HG03097 (cell line): Measurements from ENCODE around the gene PCBD1.
"Not testable (repeated sequence)": the region's sequence is repeated elsewhere in the genome, so short reads cannot be mapped to it uniquely, and the experiment has no call there.

ENCODE experiments used
- ATAC-seq: cut with Tn5 transposase; IDR thresholded peaks from one replicate; pipeline ENCODE4 v1.9.1; 2021; ENCODE audit not compliant: unreplicated experiment, low FRiP score

Gene PCBD1

GRCh38 chr10:70887804-70888800, at the start of gene PCBD1:
PCBD1 (minus strand) TSS chr10:70888565; CDS start chr10:70888533, 32 bp downstream.
- peak; percentile 66 for ATAC-seq

GRCh38 chr10:70937661-70938060, 49.3 kb upstream of the PCBD1 start:
- ATAC-seq = no peak

- ATAC-seq = no peak
Measured at GRCh38 chr10:70936111-70936510, 47.7 kb upstream of the PCBD1 start.

GRCh38 chr10:70935631-70936030, 47.3 kb upstream of the PCBD1 start:
- no peak for ATAC-seq

- ATAC-seq = no peak
Measured at GRCh38 chr10:70935125-70935625, 46.8 kb upstream of the PCBD1 start.

- ATAC-seq = no peak
Measured at GRCh38 chr10:70934701-70935100, 46.3 kb upstream of the PCBD1 start.

- no peak for ATAC-seq
Measured at GRCh38 chr10:70932392-70933196, 44.2 kb upstream of the PCBD1 start.

GRCh38 chr10:70931168-70931815, 42.9 kb upstream of the PCBD1 start:
- ATAC-seq = no peak

- ATAC-seq = no peak
Measured at GRCh38 chr10:70930263-70931000, 42.1 kb upstream of the PCBD1 start.

GRCh38 chr10:70928140-70928539, 39.8 kb upstream of the PCBD1 start:
- ATAC-seq = no peak

- ATAC-seq = no peak
Measured at GRCh38 chr10:70927189-70927943, 39.0 kb upstream of the PCBD1 start.

- no peak for ATAC-seq
Measured at GRCh38 chr10:70926226-70927000, 38.0 kb upstream of the PCBD1 start.

GRCh38 chr10:70925377-70926225, 37.2 kb upstream of the PCBD1 start:
- ATAC-seq = no peak

GRCh38 chr10:70923696-70924095, 35.3 kb upstream of the PCBD1 start:
- ATAC-seq = no peak

- no peak for ATAC-seq
Measured at GRCh38 chr10:70921285-70921684, 32.9 kb upstream of the PCBD1 start.

GRCh38 chr10:70920519-70920918, 32.2 kb upstream of the PCBD1 start:
- no peak for ATAC-seq

- not testable (repeated sequence) for ATAC-seq
Measured at GRCh38 chr10:70919906-70920305, 31.5 kb upstream of the PCBD1 start.
